Measurements from ENCODE around the gene USH2A.

- TF ChIP-seq EZH2 (IDR thresholded peaks at IDR 0.05; ENCODE audit: insufficient read depth, poor library complexity, severe bottlenecking) (no peak), EZH2phosphoT487 (IDR thresholded peaks at IDR 0.05; ENCODE audit: insufficient read depth, low read depth) (no peak)
Measured at GRCh38 chr1:215891266-215892057, 531.8 kb downstream of the USH2A start.

Data from GM23248 (cell line).